Measurements from ENCODE around the gene NLRC5. TPM values are rescaled to one million over a fixed set of nuclear protein-coding genes. Genes with fewer than 3 reads are reported as not detected.
"Not testable (repeated sequence)": the region's sequence is repeated elsewhere in the genome, so short reads cannot be mapped to it uniquely, and the experiment has no call there.

The NLRC5 gene
- total and polyA plus RNA-seq, 10 donors: 52.0 to 401 (median 219) TPM

GRCh38 chr16:57066625-57067024 is 77.3 kb downstream of the NLRC5 start:
- Histone ChIP-seq H3K4me1 (peaks cover 0 to 51% (median 8%) of the 10 kb centered on the region in 6 donors), H3K27me3 (replicated peaks in 1 of 7) (no peaks in the 10 kb centered on the region), H3K4me3 (no peak overlapping the region), H3K9me3 (no peaks in the 10 kb centered on the region), H3K27ac (peak overlapping the region in 1 of 8 donors; percentile 11), H3K36me3 (peaks cover 0 to 95% (median 39%) of the 10 kb centered on the region in 6 donors)
- TF ChIP-seq POLR2A (IDR thresholded peaks at IDR 0.05) (no peak), POLR2AphosphoS5 (IDR thresholded peaks at IDR 0.05) (peak in 1 of 3 donors; percentile 3)
- DNase-seq: no peak
- intact Hi-C loops (cut with DNase I; ENCODE audit: low total_unique reads): no loop called here
- 71 to 79% (median 74%) methylated on average over 3 to 4 of the region's 4 CpGs for WGBS, 5 donors

GRCh38 chr16:57067347-57067746 is 78.0 kb downstream of the NLRC5 start:
- H3K36me3 ChIP-seq: peaks cover 4 to 95% (median 39%) of the 10 kb centered on the region in 6 donors
- H3K9me3 ChIP-seq: no peaks in the 10 kb centered on the region
- no peak overlapping the region for H3K4me3 ChIP-seq
- intact Hi-C loops (cut with DNase I; ENCODE audit: low total_unique reads): no loop called here
- TF ChIP-seq POLR2A (IDR thresholded peaks at IDR 0.05): no peak
- peak in 1 of 3 donors; percentile 33 for TF ChIP-seq POLR2AphosphoS5 (IDR thresholded peaks at IDR 0.05)
- TF ChIP-seq CTCF (IDR thresholded peaks at IDR 0.05 in 8 of 11, conservative IDR thresholded peaks at IDR 0.05 in 3 of 11): no peak
- WGBS, 5 donors: 91 to 100% (median 95%) methylated on average over 3 of the region's 3 CpGs
- no peak for DNase-seq
- peak overlapping the region in 2 of 8 donors; percentile 11 to 23 for H3K27ac ChIP-seq
- H3K27me3 ChIP-seq (replicated peaks in 1 of 7): no peaks in the 10 kb centered on the region
- H3K4me1 ChIP-seq: peaks cover 0 to 44% (median 4%) of the 10 kb centered on the region in 6 donors

- no peak overlapping the region for H3K4me3 ChIP-seq
- no peaks in the 10 kb centered on the region for H3K9me3 ChIP-seq
- H3K4me1 ChIP-seq: peaks cover 0 to 35% (median 4%) of the 10 kb centered on the region in 6 donors
- no peaks in the 10 kb centered on the region for H3K27me3 ChIP-seq (replicated peaks in 1 of 7)
- TF ChIP-seq CTCF (IDR thresholded peaks at IDR 0.05 in 8 of 11, conservative IDR thresholded peaks at IDR 0.05 in 3 of 11) (no peak), POLR2A (IDR thresholded peaks at IDR 0.05) (no peak), POLR2AphosphoS5 (IDR thresholded peaks at IDR 0.05) (no peak)
- DNase-seq: no peak
- 67 to 92% (median 80%) methylated on average over 7 of the region's 7 CpGs for WGBS, 5 donors
- H3K36me3 ChIP-seq: peaks cover 4 to 95% (median 49%) of the 10 kb centered on the region in 6 donors
- peak overlapping the region in 2 of 8 donors; percentile 51 to 54 for H3K27ac ChIP-seq
- intact Hi-C loops (cut with DNase I; ENCODE audit: low total_unique reads): no loop called here
Measured at GRCh38 chr16:57069053-57069452, 79.7 kb downstream of the NLRC5 start.

- H3K4me1 ChIP-seq: peaks cover 0 to 35% (median 4%) of the 10 kb centered on the region in 6 donors
- 71 to 87% (median 78%) methylated on average over 8 of the region's 8 CpGs for WGBS, 5 donors
- peak overlapping the region in 4 of 8 donors; percentile 2 to 72 (median 52) for H3K27ac ChIP-seq
- no peaks in the 10 kb centered on the region for H3K27me3 ChIP-seq (replicated peaks in 1 of 7)
- no peaks in the 10 kb centered on the region for H3K9me3 ChIP-seq
- intact Hi-C loops (cut with DNase I; ENCODE audit: low total_unique reads): no loop called here
- peaks cover 4 to 96% (median 56%) of the 10 kb centered on the region in 6 donors for H3K36me3 ChIP-seq
- DNase-seq: no peak
- TF ChIP-seq POLR2A (IDR thresholded peaks at IDR 0.05): no peak
- peak; percentile 31 to 71 (median 41) for TF ChIP-seq POLR2AphosphoS5 (IDR thresholded peaks at IDR 0.05)
- H3K4me3 ChIP-seq: no peak overlapping the region
Measured at GRCh38 chr16:57069635-57070370, 80.4 kb downstream of the NLRC5 start.

- Histone ChIP-seq H3K4me3 (no peak overlapping the region), H3K36me3 (peaks cover 4 to 96% (median 60%) of the 10 kb centered on the region in 6 donors), H3K4me1 (peaks cover 0 to 35% (median 4%) of the 10 kb centered on the region in 6 donors), H3K27ac (peak overlapping the region in 4 of 8 donors; percentile 2 to 72 (median 52)), H3K27me3 (replicated peaks in 1 of 7) (no peaks in the 10 kb centered on the region), H3K9me3 (no peaks in the 10 kb centered on the region)
- WGBS, 5 donors: 94 to 99% (median 97%) methylated on average over 2 of the region's 2 CpGs
- TF ChIP-seq CTCF (IDR thresholded peaks at IDR 0.05 in 8 of 11, conservative IDR thresholded peaks at IDR 0.05 in 3 of 11): no peak
- no peak for TF ChIP-seq POLR2A (IDR thresholded peaks at IDR 0.05)
- TF ChIP-seq POLR2AphosphoS5 (IDR thresholded peaks at IDR 0.05): peak in 1 of 3 donors; percentile 4
- intact Hi-C loops (cut with DNase I; ENCODE audit: low total_unique reads): no loop called here
- no peak for DNase-seq
Measured at GRCh38 chr16:57070424-57070823, 81.1 kb downstream of the NLRC5 start.

GRCh38 chr16:57071081-57071732 is 81.8 kb downstream of the NLRC5 start:
- Histone ChIP-seq H3K27ac (peak overlapping the region in 1 of 8 donors; percentile 72), H3K36me3 (peaks cover 4 to 96% (median 66%) of the 10 kb centered on the region in 6 donors), H3K4me1 (peaks cover 0 to 33% (median 4%) of the 10 kb centered on the region in 6 donors)
- intact Hi-C loops (cut with DNase I; ENCODE audit: low total_unique reads); DNase-seq; H3K27me3 ChIP-seq (replicated peaks in 1 of 7); H3K4me3 ChIP-seq; H3K9me3 ChIP-seq: not testable (repeated sequence)
- 73 to 86% (median 79%) methylated on average over 4 of the region's 4 CpGs for WGBS, 5 donors

All from spleen (tissue), 11 donors.